GM10266 (cell line): ENCODE data around the gene AIP.
A peak's percentile ranks its signal among the peaks of the same experiment; 100 is the strongest.
"Not testable (repeated sequence)": the region's sequence is repeated elsewhere in the genome, so short reads cannot be mapped to it uniquely, and the experiment has no call there.

Experiments
- DNase-seq: peaks from one replicate; pipeline ENCODE4 v3.0.0; 2012; ENCODE audit errors: extremely low spot score
- TF ChIP-seq, protein P1 (sequence below): IDR thresholded peaks from 2 replicates; pipeline ENCODE4 v1.5.1; 2012; ENCODE audit warnings: mild to moderate bottlenecking, low read depth; ENCODE audit not compliant: control insufficient read depth, insufficient read depth; ENCODE audit errors: missing control alignments

The AIP gene

GRCh38 chr11:67510023-67510345, 27.2 kb downstream of the AIP start:
- no peak for DNase-seq
- TF ChIP-seq, protein P1, sequence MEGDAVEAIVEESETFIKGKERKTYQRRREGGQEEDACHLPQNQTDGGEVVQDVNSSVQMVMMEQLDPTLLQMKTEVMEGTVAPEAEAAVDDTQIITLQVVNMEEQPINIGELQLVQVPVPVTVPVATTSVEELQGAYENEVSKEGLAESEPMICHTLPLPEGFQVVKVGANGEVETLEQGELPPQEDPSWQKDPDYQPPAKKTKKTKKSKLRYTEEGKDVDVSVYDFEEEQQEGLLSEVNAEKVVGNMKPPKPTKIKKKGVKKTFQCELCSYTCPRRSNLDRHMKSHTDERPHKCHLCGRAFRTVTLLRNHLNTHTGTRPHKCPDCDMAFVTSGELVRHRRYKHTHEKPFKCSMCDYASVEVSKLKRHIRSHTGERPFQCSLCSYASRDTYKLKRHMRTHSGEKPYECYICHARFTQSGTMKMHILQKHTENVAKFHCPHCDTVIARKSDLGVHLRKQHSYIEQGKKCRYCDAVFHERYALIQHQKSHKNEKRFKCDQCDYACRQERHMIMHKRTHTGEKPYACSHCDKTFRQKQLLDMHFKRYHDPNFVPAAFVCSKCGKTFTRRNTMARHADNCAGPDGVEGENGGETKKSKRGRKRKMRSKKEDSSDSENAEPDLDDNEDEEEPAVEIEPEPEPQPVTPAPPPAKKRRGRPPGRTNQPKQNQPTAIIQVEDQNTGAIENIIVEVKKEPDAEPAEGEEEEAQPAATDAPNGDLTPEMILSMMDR = no peak

DNA sequence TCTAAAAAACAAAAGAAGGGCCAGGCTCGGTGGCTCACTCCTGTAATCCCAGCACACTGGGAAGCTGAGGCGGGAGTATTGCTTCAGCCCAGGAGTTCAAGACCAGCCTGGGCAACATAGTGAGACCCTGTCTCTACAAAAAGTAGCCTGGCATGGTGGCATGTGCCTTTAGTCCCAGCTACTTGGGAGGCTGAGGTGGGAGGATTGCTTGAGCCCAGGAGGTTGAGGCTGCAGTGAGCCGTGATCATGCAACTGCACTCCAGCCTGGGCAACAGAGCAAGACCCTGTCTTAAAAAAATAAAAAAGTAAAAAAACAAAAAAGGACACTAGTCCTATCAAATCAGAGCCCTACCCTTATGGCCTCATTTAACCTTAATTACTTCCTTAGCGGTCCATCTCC, 28.7 kb downstream of the AIP start:
- not testable (repeated sequence) for DNase-seq

DNA sequence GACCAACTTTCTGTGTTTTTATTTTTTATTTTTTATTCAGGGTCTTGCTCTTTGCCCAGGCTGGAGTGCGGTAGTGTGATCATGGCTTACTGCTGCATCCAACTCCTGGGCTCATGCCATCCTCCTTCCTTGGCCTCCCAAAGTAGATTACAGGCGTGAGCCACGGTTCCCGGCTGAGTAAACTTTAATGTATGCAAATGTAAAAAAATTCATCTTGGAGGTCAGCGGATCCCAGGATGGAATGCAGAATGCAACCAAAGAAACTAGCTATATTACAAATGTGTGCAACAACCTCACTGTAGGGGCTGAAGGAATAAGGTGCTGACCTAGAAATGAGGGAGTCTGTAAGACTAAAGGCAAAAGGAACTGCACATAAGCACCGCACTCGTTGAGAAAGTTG, 31.3 kb downstream of the AIP start:
- TF ChIP-seq, protein P1 = no peak

DNA sequence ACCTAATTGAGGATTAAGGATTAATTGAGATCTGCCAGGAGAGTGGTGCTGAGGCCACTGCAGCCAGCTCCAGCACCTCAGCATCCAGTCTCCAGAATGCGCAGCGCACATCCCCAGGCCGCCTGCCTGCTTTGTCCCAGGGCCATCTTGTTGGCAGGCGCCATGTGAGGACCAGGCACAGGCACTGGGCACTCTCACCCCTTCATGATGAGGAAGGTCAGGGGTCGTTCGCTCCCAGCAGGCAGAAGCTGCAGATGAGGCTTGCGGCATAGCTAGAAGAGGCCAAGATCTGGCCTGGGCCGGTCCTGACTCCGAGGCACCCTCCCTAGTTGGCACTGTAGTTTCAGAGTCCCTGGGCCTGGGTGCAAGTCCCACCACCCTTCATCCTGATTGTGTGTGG, 34.0 kb downstream of the AIP start:
- TF ChIP-seq, protein P1 = no peak
- no peak for DNase-seq

More for the DNA sequence above, 31.3 kb downstream of the AIP start:
- DNase-seq = no peak

GRCh38 chr11:67517784-67518552, 35.1 kb downstream of the AIP start:
- DNase-seq = peak; percentile 10
- TF ChIP-seq, protein P1 = no peak

- TF ChIP-seq, protein P1 = no peak
- peak; percentile 12 for DNase-seq
Measured at GRCh38 chr11:67519726-67520125, 36.9 kb downstream of the AIP start.

DNA sequence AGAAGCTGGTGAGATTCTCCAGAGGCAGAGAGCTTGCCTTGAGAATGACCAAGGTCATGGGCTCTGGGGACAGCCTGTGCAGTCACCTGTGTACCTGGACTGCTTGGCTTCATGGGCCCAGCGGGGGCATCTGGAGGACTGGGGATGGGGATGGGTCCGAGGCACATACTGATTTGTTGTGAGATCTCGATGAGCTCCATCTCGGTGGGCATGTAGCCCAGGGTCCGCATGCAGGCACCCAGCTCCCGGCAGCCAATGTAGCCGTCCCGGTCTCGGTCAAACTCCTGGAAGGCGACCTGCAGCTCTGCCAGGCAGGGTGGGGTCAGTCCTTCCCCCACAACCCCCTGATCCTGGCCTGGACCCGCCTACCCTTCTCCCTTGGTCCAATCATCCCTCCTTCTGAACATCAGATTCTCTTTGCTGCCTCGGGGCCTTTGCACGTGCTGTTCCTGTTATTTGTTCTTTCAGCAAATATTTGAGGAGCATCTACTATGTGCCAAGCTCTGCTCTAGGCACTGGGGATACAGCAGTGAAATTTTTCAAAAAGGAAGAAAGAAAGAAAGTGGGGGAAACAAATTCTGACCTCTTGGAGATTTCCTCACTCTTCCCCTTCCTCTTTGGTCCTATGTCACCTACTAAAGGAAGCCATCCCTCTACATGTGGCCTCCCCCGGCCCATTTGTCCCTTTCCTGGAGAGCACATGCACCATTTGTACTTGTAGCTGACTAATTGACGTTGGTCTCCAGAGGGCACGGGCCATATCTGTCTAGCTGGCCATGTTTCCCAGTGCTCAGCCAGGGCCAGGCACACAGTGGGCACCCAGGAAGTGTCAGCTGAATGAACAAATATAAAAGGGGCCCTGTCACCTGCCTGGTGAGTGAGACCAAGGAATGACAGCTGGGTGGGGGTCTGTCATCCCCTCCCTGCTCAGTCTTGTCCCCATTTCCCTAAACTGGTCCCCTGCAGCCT, 38.3 kb downstream of the AIP start:
- peak; percentile 15 for DNase-seq
- TF ChIP-seq, protein P1 = no peak
